A549 (cell line): ENCODE results near the gene CCDC57. TPM values are rescaled to one million over a fixed set of nuclear protein-coding genes. Genes with fewer than 3 reads are reported as not detected.

Experiments used
- ATAC-seq, 2 experiments: fragments of 200-7000 bp in 1 of 2; fragments of >200 bp in 1 of 2; cut with Nextera tagmentation in 1 of 2; cut with Tn5 transposase in 1 of 2; 3 replicates each; pipeline versions ENCODE4 v1.8.0 to v1.9.1; 2018 to 2020; ENCODE audit warnings: mild to moderate bottlenecking in 1 of 2, moderate library complexity in 1 of 2
- CTCF ChIA-PET: fragments of 300-600 bp; sonication (Branson Sonifier 250); formaldehyde crosslinking; extraction: SDS; loops from one replicate; lab custom pipeline; 2021; ENCODE audit warnings: antibody characterized with exemption, inconsistent platforms; lab: Yijun Ruan, JAX
- POLR2A ChIA-PET: fragments of 350-600 bp; formaldehyde crosslinking; extraction: SDS; loops from one replicate; lab custom pipeline; 2021; ENCODE audit warnings: antibody characterized with exemption, inconsistent platforms; lab: Yijun Ruan, JAX
- DNase-seq, 2 experiments: peaks; one replicate each; pipeline versions ENCODE4 v3.0.0 to v3.0.0-alpha.2; 2011 to 2016; ENCODE audit warnings: low read depth in 1 of 2, low spot score in 1 of 2
- FAIRE-seq: peaks from 2 replicates; lab custom pipeline; 2011; peaks lifted over from hg19 to GRCh38; lab: Jason Lieb, UNC
- H3K27ac ChIP-seq, 2 experiments: fragments of >200 bp; sonication (Bioruptor Twin); formaldehyde crosslinking; 3 replicates each; pipeline ENCODE4 v1.5.1; 2016 to 2017
- H3K4me1 ChIP-seq: fragments of >200 bp; sonication (Bioruptor Twin); formaldehyde crosslinking; 3 replicates; pipeline ENCODE4 v1.6.1; 2016
- H3K4me2 ChIP-seq: fragments of >200 bp; sonication (Bioruptor Twin); formaldehyde crosslinking; 3 replicates; pipeline ENCODE4 v1.6.1; 2016
- H3K4me3 ChIP-seq: fragments of >200 bp; sonication (Bioruptor Twin); formaldehyde crosslinking; 3 replicates; pipeline ENCODE4 v1.5.1; 2016
- H3K9me3 ChIP-seq: fragments of >200 bp; sonication (Bioruptor Twin); formaldehyde crosslinking; 3 replicates; pipeline ENCODE4 v1.6.1; 2016
- EHF ChIP-seq: fragments of 250-450 bp; sonication (Bioruptor Pico); IDR thresholded peaks from 2 replicates; pipeline ENCODE4 v1.5.0; 2020; ENCODE audit warnings: mild to moderate bottlenecking
- ESRRA ChIP-seq: fragments of 150-350 bp; IDR thresholded peaks from 2 replicates; pipeline ENCODE4 v1.6.1; 2014; ENCODE audit warnings: mild to moderate bottlenecking, low read length, borderline replicate concordance
- GATA3 ChIP-seq: IDR thresholded peaks from 2 replicates; pipeline ENCODE4 v1.6.1; 2012; ENCODE audit warnings: borderline replicate concordance
- HMGXB4 ChIP-seq: fragments of 250-450 bp; sonication (Bioruptor Pico); IDR thresholded peaks from 2 replicates; pipeline ENCODE4 v1.5.0; 2021; ENCODE audit warnings: mild to moderate bottlenecking, moderate library complexity, borderline replicate concordance
- HOXA7 ChIP-seq: fragments of 250-450 bp; sonication (Bioruptor Pico); IDR thresholded peaks from 2 replicates; pipeline ENCODE4 v1.5.0; 2020; ENCODE audit warnings: mild to moderate bottlenecking, moderate library complexity
- HOXB13 ChIP-seq: fragments of 250-450 bp; sonication (Bioruptor Pico); IDR thresholded peaks from 2 replicates; pipeline ENCODE4 v1.5.0; 2020; ENCODE audit warnings: low read depth, mild to moderate bottlenecking, moderate library complexity
- JUN ChIP-seq, 2 experiments: fragments of >200 bp; sonication (Bioruptor Twin); formaldehyde crosslinking; IDR thresholded peaks; 2 replicates in 1 of 2; 3 replicates in 1 of 2; pipeline ENCODE4 v1.6.1; 2016 to 2017
- JUNB ChIP-seq: fragments of >200 bp; sonication (Bioruptor Twin); formaldehyde crosslinking; IDR thresholded peaks from 2 replicates; pipeline ENCODE4 v1.6.1; 2016
- MAX ChIP-seq: IDR thresholded peaks from 2 replicates; pipeline ENCODE4 v1.6.1; 2012
- PHF8 ChIP-seq: fragments of 200-600 bp; sonication (generic); IDR thresholded peaks from 2 replicates; pipeline ENCODE4 v1.6.1; 2016; ENCODE audit warnings: low read depth, mild to moderate bottlenecking, antibody characterized with exemption, moderate library complexity, borderline replicate concordance
- POLR2AphosphoS2 ChIP-seq: conservative IDR thresholded peaks from 2 replicates; pipeline ENCODE4 v1.6.1; 2012; ENCODE audit warnings: low read length, improper control_type of control experiment, inconsistent platforms
- RAD21 ChIP-seq, 2 experiments: fragments of >200 bp in 1 of 2; sonication (Bioruptor Twin) in 1 of 2; formaldehyde crosslinking in 1 of 2; IDR thresholded peaks in 1 of 2; conservative IDR thresholded peaks in 1 of 2; 2 replicates in 1 of 2; 3 replicates in 1 of 2; pipeline ENCODE4 v1.6.1; 2012 to 2018; ENCODE audit warnings: inconsistent platforms in 1 of 2
- SMC3 ChIP-seq: fragments of >200 bp; sonication (Bioruptor Twin); formaldehyde crosslinking; IDR thresholded peaks from 3 replicates; pipeline ENCODE4 v1.6.1; 2018; ENCODE audit warnings: inconsistent platforms
- ZFP36 ChIP-seq: fragments of 450-650 bp; IDR thresholded peaks from 2 replicates; pipeline ENCODE4 v1.6.1; 2014; ENCODE audit warnings: borderline replicate concordance; ENCODE audit not compliant: partially characterized antibody
- WGBS: methylation state at CpG from one replicate; pipeline ENCODE4 v1.1.6; 2017; ENCODE audit errors: missing lambda C conversion rate; 5-methylcytosine and 5-hydroxymethylcytosine counted together
- polyA plus RNA-seq, 4 experiments: library from polyadenylated mRNA; depleted of rRNA in 3 of 4; stranded (reverse); fragments of >200 nt; fragmentation: RNase III in 1 of 4; extraction: RNeasy Plus Mini Kit Qiagen cat#74134 plus additional on column Dnase treatment in 1 of 4; gene quantifications; 2 replicates in 3 of 4; 3 replicates in 1 of 4; pipeline ENCODE4 v1.2.3, GENCODE V29; 2011 to 2017
- TF ChIP-seq, protein P1 (sequence below): fragments of 150-350 bp; IDR thresholded peaks from 2 replicates; pipeline ENCODE4 v1.6.1; 2014; ENCODE audit warnings: low read depth, mild to moderate bottlenecking, low read length
- TF ChIP-seq, protein P2 (sequence below): fragments of >200 bp; sonication (Bioruptor Twin); formaldehyde crosslinking; IDR thresholded peaks from 2 replicates; pipeline ENCODE4 v1.6.1; 2016

The CCDC57 gene
- polyA plus RNA-seq, 2 of the 4 experiments (the other 2 are of a cell fraction) = 18.2 to 18.5 TPM

- ChIA-PET CTCF (interaction anchor here (1.3 to 2.8 kb wide), 3 partner anchors 10 to 58 kb away, joined by 3 to 11 read pairs (median 10); partner anchors contain the start of genes FASN and RAC3), POLR2A (interaction anchor here (2.5 kb wide), 1 partner anchor 10 kb away, joined by 9 read pairs; the partner anchor contains the start of gene FASN)
- Histone ChIP-seq H3K4me1 (no peaks in the 10 kb centered on the region), H3K4me2 (no peak overlapping the region), H3K4me3 (no peak overlapping the region), H3K9me3 (no peaks in the 10 kb centered on the region), H3K27ac (no peak overlapping the region)
- FAIRE-seq (no peak), ATAC-seq (no peak), DNase-seq (no peak)
- TF ChIP-seq PHF8 (no peak), JUN (IDR thresholded peaks at IDR 0.05) (0 out of 5 replicates have a peak, but pooled peaks of 1 of the 2 experiments have one; percentile 8)
- WGBS = 96% methylated on average over 48 of the region's 48 CpGs
Measured at GRCh38 chr17:82087961-82088837, 124.4 kb downstream of the CCDC57 start.

DNA sequence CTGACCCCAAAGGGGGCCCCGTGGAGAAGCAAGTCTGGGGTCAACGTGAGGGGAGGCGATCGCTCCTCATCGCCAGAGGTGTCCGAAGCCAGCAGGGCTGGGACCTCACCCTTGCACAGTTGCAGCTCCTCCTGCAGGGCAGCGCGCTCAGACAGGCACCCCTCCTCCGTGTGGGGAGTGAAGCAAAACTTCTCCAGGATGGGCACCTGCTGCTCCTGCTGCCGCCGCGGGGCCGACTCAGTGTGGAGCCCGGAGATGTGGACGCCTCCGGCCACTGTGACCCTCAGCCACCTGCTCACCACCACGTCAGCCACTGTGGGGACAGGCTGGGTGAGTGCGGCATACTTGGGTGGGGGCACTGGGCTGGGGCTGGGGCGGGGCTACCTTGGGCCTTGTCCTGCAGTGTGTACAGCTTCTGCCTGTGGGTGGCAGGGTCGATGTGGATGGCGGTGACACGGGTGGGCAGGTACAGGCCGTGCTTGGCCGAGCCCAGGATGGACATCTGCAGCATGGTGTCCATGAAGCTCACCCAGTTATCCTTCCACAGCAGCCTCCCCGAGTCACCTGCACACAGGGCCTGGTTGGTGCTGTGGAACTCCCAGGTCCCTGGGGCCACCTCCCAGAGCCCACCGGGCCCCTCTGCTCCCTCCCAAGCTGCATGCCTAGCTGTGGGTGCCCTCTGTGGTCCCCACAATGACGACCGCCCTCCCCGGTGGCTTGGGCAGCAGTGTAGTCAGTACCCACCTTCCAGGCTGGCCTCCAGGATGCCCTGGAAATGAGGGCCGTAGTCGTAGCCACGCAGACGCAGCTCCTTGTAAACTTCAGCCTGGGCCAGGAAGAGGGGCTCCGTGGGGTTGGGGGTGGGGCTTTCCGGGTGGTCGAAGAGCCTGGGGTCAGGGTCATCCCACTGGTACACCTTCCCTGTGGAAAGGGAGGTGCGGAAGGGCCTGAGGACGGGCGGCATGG is 125.4 kb downstream of the CCDC57 start:
- Histone ChIP-seq H3K4me2 (no peak overlapping the region), H3K4me1 (no peaks in the 10 kb centered on the region), H3K4me3 (no peak overlapping the region), H3K27ac (no peak overlapping the region), H3K9me3 (no peaks in the 10 kb centered on the region)
- no peak for FAIRE-seq
- peak in 1 of 2 experiments; percentile 4; a peak in 2 of 6 replicates for ATAC-seq
- 89% methylated on average over 37 of the region's 39 CpGs for WGBS
- ChIA-PET POLR2A (interaction anchor here (1.5 to 2.5 kb wide), 2 partner anchors 10 to 11 kb away, joined by 3 to 9 read pairs; partner anchors contain the start of gene FASN), CTCF (interaction anchor here (0.6 to 2.8 kb wide), 4 partner anchors 8 to 57 kb away, joined by 4 to 11 read pairs (median 8); partner anchors contain the start of genes FASN and RAC3)
- no peak for DNase-seq
- no peak for TF ChIP-seq HOXA7 (CRISPR knock-in tag)
- no peak for TF ChIP-seq ZFP36
- no peak for TF ChIP-seq SMC3
- TF ChIP-seq HOXB13 = no peak

DNA sequence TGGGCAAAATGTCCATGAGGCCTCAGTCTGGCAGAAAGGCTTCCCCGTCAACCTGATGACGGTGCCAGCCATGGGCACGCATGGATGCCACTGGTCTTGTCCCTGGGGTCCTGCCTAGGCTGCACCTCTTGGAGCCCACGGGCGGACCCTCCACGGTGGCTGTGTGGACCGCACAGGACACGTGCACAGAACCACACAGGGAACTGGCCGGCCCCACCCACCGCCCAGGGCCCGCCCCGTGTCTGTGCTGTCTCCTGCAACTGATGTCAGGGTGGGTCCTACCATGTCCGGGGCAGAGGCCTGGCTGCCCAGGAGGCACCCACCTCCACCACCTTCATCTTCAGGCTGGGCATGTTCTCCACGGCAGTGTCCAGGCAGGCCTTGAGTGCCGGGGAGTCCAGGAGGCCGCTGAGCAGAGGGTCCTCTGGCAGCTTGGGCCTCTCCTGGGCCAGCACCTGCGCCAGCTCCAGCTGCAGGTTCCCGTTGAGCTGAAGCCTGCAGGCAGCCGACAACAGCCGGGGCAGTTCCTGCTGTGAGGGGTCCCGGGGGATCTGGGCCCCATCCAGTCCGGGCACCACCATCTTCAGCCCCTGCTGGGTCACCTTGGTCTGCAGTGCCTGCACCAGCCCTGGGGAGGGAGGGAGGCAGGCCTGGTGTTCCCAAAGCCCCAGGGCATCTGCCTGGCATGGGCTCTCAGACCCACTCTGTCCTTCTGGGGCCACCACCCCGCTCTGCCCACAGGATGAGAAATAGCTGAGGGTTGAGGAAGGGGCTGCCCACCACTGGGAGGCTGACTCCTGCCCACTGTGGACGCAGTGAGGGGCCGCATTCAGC is 126.5 kb downstream of the CCDC57 start:
- Histone ChIP-seq H3K4me2 (no peak overlapping the region), H3K27ac (no peak overlapping the region), H3K4me3 (no peak overlapping the region), H3K9me3 (no peaks in the 10 kb centered on the region), H3K4me1 (no peaks in the 10 kb centered on the region)
- ChIA-PET CTCF (interaction anchor here (0.6 to 2.8 kb wide), 5 partner anchors 9 to 55 kb away, joined by 3 to 11 read pairs (median 6); partner anchors contain the start of genes FASN and RAC3), POLR2A (interaction anchor here (1.5 kb wide), 1 partner anchor 9 kb away, joined by 3 read pairs; no protein-coding TSS in a partner anchor)
- ATAC-seq (peak in 1 of 2 experiments; percentile 2; a peak in 1 of 6 replicates), DNase-seq (no peak), FAIRE-seq (no peak)
- 92% methylated on average over 12 of the region's 25 CpGs for WGBS
- TF ChIP-seq RAD21 (conservative IDR thresholded peaks at IDR 0.05 in 1 of 2, IDR thresholded peaks at IDR 0.05 in 1 of 2) = no peak
- TF ChIP-seq HOXB13 = no peak
- TF ChIP-seq JUNB = no peak
- TF ChIP-seq ZFP36 = no peak
- 0 out of 2 replicates have a peak, but pooled peaks have one; percentile 40 for TF ChIP-seq POLR2AphosphoS2

DNA sequence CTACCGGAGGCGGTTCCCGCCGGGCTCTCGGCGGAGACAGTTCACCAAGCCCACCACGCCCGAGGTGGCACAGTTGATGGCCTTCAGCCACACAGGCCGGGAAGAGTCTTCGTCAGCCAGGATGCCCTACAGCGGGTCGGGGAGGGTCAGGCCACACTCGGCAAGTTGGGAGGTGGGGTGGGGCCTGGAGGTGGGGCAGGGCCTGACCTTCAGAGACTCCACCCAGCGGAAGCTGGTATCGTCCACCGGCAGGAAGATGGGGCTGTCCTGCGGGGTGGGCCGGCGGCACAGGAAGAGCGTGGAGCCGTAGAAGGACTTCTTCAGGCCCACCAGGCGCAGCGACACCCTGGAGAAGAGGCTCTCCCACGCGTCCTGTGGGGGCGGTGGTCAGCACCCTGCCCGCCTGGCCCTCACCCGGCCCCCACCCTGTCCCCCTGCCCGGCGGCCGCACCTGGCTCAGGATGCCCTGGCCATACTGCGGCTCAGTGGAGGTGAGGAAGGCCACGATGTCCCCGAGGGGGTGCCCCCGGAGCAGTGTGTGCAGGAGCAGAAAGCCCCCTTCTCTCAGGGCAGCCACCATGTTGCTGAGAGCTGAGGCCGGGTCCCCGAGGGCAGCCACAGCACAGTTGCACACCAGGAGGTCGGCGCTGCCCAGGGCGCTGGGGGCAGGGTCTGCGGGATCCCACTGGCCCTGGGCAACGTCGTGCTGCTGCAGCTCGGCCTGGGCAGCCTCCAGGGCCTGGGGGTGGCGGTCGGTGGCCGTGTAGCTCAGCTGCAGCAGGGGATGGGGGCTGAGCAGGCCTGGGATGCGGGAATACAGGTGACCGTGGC is 127.4 kb downstream of the CCDC57 start:
- H3K9me3 ChIP-seq = no peaks in the 10 kb centered on the region
- FAIRE-seq (no peak), ATAC-seq (no peak), DNase-seq (no peak)
- H3K4me1 ChIP-seq = no peaks in the 10 kb centered on the region
- ChIA-PET POLR2A (interaction anchor here (1.4 kb wide), 1 partner anchor 13 kb away, joined by 6 read pairs; the partner anchor contains the start of gene FASN), CTCF (interaction anchor here (0.7 to 1.0 kb wide), 3 partner anchors 49 to 56 kb away, joined by 3 to 4 read pairs (median 3); no protein-coding TSS in a partner anchor)
- H3K4me3 ChIP-seq = no peak overlapping the region
- WGBS = 90% methylated on average over 39 of the region's 49 CpGs
- no peak overlapping the region for H3K27ac ChIP-seq
- no peak overlapping the region for H3K4me2 ChIP-seq
- TF ChIP-seq GATA3 (no peak), MAX (no peak), HMGXB4 (CRISPR knock-in tag) (no peak), HOXA7 (CRISPR knock-in tag) (no peak), EHF (CRISPR knock-in tag) (no peak), ESRRA (no peak), HOXB13 (no peak), JUN (IDR thresholded peaks at IDR 0.05) (no peak)
- TF ChIP-seq, protein P1, sequence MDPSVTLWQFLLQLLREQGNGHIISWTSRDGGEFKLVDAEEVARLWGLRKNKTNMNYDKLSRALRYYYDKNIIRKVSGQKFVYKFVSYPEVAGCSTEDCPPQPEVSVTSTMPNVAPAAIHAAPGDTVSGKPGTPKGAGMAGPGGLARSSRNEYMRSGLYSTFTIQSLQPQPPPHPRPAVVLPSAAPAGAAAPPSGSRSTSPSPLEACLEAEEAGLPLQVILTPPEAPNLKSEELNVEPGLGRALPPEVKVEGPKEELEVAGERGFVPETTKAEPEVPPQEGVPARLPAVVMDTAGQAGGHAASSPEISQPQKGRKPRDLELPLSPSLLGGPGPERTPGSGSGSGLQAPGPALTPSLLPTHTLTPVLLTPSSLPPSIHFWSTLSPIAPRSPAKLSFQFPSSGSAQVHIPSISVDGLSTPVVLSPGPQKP = no peak
- TF ChIP-seq, protein P2, sequence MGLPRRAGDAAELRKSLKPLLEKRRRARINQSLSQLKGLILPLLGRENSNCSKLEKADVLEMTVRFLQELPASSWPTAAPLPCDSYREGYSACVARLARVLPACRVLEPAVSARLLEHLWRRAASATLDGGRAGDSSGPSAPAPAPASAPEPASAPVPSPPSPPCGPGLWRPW = no peak
